DOHH2 (cell line): Measurements from ENCODE around the gene KRTAP12-1.

Source experiments
- H3F3A ChIP-seq: fragments of 200-600 bp; sonication (generic), shearing (Covaris generic); 2 replicates; pipeline ENCODE4 v1.6.0; 2016; ENCODE audit warnings: antibody characterized with exemption, mild to moderate bottlenecking; ENCODE audit not compliant: control insufficient read depth, insufficient read depth
- H3K27ac ChIP-seq: fragments of 200-600 bp; sonication (generic); 2 replicates; pipeline ENCODE4 v1.5.1; 2014; ENCODE audit warnings: low read depth, mild to moderate bottlenecking, low read length, moderate library complexity
- H3K27me3 ChIP-seq: fragments of 200-600 bp; sonication (generic); 2 replicates; pipeline ENCODE4 v1.6.1; 2014; ENCODE audit warnings: mild to moderate bottlenecking, low read length, mixed read lengths; ENCODE audit not compliant: control insufficient read depth
- H3K36me3 ChIP-seq: fragments of 200-600 bp; sonication (generic); 2 replicates; pipeline ENCODE4 v1.6.1; 2014; ENCODE audit warnings: mild to moderate bottlenecking, low read length, moderate library complexity, mixed read lengths; ENCODE audit not compliant: control insufficient read depth
- H3K4me1 ChIP-seq: fragments of 200-600 bp; sonication (generic); 2 replicates; pipeline ENCODE4 v1.6.1; 2014; ENCODE audit warnings: mild to moderate bottlenecking, low read length, mixed read lengths; ENCODE audit not compliant: control insufficient read depth
- H3K4me2 ChIP-seq: fragments of 200-600 bp; sonication (generic); 2 replicates; pipeline ENCODE4 v1.6.0; 2014; ENCODE audit warnings: mild to moderate bottlenecking, low read length, moderate library complexity
- H3K4me3 ChIP-seq: fragments of 200-600 bp; sonication (generic); 2 replicates; pipeline ENCODE4 v1.5.1; 2014; ENCODE audit warnings: mild to moderate bottlenecking, low read length, mixed read lengths
- H3K79me2 ChIP-seq: fragments of 200-600 bp; sonication (generic); 2 replicates; pipeline ENCODE4 v1.6.1; 2014; ENCODE audit warnings: mild to moderate bottlenecking, low read length, mixed read lengths; ENCODE audit not compliant: control insufficient read depth
- H3K9me2 ChIP-seq: fragments of 200-600 bp; sonication (generic); replicated peaks from 2 replicates; pipeline ENCODE4 v1.6.1; 2014; ENCODE audit warnings: mild to moderate bottlenecking, low read length, mixed read lengths; ENCODE audit not compliant: control insufficient read depth
- H3K9me3 ChIP-seq: fragments of 200-600 bp; sonication (generic); 2 replicates; pipeline ENCODE4 v1.6.1; 2014; ENCODE audit warnings: antibody characterized with exemption, low read length, mixed read lengths; ENCODE audit not compliant: control insufficient read depth, insufficient read depth
- H4K20me1 ChIP-seq: fragments of 200-600 bp; sonication (generic); 2 replicates; pipeline ENCODE4 v1.6.0; 2014; ENCODE audit warnings: low read depth, mild to moderate bottlenecking, antibody characterized with exemption, low read length, moderate library complexity; ENCODE audit not compliant: control insufficient read depth, insufficient read depth
- EZH2phosphoT487 ChIP-seq: fragments of 200-600 bp; sonication (generic); IDR thresholded peaks from 2 replicates; pipeline ENCODE4 v1.6.1; 2017; ENCODE audit warnings: borderline replicate concordance, mild to moderate bottlenecking, antibody characterized with exemption, low read length, moderate library complexity, mixed read lengths
- TF ChIP-seq, protein P1 (sequence below): fragments of 200-600 bp; sonication (generic); IDR thresholded peaks from one replicate; pipeline ENCODE4 v1.5.1; 2014; ENCODE audit warnings: antibody characterized with exemption, mild to moderate bottlenecking, low read depth, low read length; ENCODE audit not compliant: poor library complexity, severe bottlenecking

The KRTAP12-1 gene

DNA sequence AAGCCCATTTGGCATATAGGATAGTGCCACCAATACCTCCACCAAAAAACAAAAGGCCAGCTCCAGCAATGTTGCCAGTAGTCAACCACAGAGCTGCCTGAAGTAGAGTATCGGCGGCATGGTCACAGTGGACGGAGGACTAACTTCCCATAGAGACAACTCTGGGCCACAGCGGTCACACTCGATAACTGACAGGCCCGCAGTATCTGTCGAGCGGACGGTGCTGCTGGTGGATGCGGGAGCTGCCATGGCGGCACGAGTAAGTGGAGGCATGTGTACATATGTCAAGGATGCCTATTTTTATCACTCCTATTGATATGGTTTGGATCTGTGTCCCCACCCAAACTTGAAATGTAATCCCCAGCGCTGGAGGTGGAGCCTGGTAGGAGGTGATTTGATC lies 4.1 kb downstream of the KRTAP12-1 start:
- Histone ChIP-seq H3K27ac (no peak overlapping the region), H3K4me3 (no peak overlapping the region), H3K4me1 (no peaks in the 10 kb centered on the region), H3K4me2 (no peak overlapping the region), H3K36me3 (no peaks in the 10 kb centered on the region), H3K27me3 (no peaks in the 10 kb centered on the region; the same call in 1 of the 2 replicates), H3F3A (no peaks in the 10 kb centered on the region), H3K9me3 (no peaks in the 10 kb centered on the region), H3K79me2 (no peaks in the 10 kb centered on the region), H4K20me1 (no peaks in the 10 kb centered on the region), H3K9me2 (no peaks in the 10 kb centered on the region)
- TF ChIP-seq, protein P1, sequence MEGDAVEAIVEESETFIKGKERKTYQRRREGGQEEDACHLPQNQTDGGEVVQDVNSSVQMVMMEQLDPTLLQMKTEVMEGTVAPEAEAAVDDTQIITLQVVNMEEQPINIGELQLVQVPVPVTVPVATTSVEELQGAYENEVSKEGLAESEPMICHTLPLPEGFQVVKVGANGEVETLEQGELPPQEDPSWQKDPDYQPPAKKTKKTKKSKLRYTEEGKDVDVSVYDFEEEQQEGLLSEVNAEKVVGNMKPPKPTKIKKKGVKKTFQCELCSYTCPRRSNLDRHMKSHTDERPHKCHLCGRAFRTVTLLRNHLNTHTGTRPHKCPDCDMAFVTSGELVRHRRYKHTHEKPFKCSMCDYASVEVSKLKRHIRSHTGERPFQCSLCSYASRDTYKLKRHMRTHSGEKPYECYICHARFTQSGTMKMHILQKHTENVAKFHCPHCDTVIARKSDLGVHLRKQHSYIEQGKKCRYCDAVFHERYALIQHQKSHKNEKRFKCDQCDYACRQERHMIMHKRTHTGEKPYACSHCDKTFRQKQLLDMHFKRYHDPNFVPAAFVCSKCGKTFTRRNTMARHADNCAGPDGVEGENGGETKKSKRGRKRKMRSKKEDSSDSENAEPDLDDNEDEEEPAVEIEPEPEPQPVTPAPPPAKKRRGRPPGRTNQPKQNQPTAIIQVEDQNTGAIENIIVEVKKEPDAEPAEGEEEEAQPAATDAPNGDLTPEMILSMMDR: no peak
- no peak for TF ChIP-seq EZH2phosphoT487

DNA sequence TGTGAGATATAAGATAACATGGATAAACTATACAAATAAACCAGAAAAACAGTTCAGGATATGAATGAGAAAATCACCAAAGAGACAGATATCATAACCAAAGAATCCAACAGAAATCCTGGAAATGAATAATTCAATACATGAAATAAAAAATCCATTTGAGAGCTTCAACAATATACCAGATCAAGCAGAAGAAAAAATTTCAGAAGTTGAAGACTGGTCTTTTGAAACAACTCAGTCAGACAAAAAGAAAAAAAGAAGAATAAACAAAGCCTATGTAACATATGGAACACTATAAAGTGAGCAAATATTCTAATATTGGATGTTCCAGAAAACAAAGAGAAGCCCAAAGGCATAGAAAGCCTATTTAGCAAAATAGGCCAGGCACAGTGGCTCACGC lies 10.1 kb downstream of the KRTAP12-1 start:
- Histone ChIP-seq H3K4me3 (no peak overlapping the region), H3K9me3 (peaks cover 2% of the 10 kb centered on the region; the same call in 1 of the 2 replicates), H3K27ac (no peak overlapping the region), H3K4me2 (no peak overlapping the region), H3K9me2 (no peaks in the 10 kb centered on the region), H3K79me2 (no peaks in the 10 kb centered on the region), H3F3A (no peaks in the 10 kb centered on the region), H3K36me3 (no peaks in the 10 kb centered on the region), H4K20me1 (no peaks in the 10 kb centered on the region), H3K27me3 (no peaks in the 10 kb centered on the region), H3K4me1 (no peaks in the 10 kb centered on the region)
- TF ChIP-seq EZH2phosphoT487: no peak
- TF ChIP-seq, protein P1: no peak

DNA sequence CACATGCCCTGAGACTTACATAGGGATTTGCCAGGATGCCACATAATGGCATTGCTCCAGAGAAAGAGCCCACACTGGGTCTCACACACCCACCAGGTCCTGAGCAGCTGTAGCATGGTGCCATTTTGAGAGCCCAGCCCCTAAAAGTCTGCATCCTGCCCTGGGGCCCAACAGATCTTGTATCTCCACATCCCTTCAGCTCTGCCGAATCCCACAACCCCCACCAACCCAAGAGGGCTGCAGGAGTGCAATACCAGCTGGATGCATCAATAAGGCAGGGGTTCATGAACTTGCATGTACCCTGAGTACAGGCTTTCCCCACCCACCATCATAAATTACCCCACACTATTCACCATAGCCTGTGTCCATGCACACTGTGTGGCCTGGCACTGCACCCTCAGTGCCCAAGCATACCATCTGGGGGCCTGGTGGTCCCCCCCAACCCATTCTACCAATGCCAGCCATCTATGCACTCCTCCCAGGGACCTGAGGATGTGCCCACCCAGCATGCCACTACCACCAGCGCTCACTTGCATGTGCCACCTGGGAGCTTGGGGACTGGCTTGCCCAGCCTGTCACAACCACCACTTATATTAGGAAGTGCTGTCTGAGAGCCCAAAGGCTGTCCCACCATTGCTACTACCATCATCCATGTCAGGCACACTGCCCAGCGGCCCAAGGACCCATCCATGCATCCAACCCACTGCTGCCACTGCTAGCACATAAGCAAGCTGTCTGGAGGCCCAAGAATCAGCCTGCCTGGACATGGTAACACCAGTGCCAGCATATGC lies 11.1 kb downstream of the KRTAP12-1 start:
- Histone ChIP-seq H3K27me3 (no peaks in the 10 kb centered on the region), H3K4me3 (no peak overlapping the region), H3K4me2 (no peak overlapping the region), H3K4me1 (no peaks in the 10 kb centered on the region), H3K36me3 (no peaks in the 10 kb centered on the region), H3K9me3 (peaks cover 2% of the 10 kb centered on the region; the same call in 1 of the 2 replicates), H3K9me2 (no peaks in the 10 kb centered on the region), H4K20me1 (no peaks in the 10 kb centered on the region), H3K79me2 (no peaks in the 10 kb centered on the region), H3F3A (no peaks in the 10 kb centered on the region), H3K27ac (no peak overlapping the region)
- TF ChIP-seq, protein P1: no peak
